GM12878 (cell line): Measurements from ENCODE around the gene ANKRD23. TPM values are rescaled to one million over a fixed set of nuclear protein-coding genes. Genes with fewer than 3 reads are reported as not detected.

ENCODE experiments used
- ATAC-seq: fragments of 200-7000 bp; cut with Tn5 transposase; 3 replicates; pipeline ENCODE4 v1.9.1; 2020; ENCODE audit warnings: mild to moderate bottlenecking, moderate library complexity
- BruUV-seq: library from RNA; stranded (reverse); fragments of 400-500 nt; replicated peaks from 2 replicates; lab custom pipeline; 2021; lab: Mats Ljungman, UMichigan
- CTCF ChIA-PET: fragments of 300-600 bp; sonication (Branson Sonifier 250); formaldehyde crosslinking; extraction: SDS; loops from one replicate; lab custom pipeline; 2021; ENCODE audit warnings: inconsistent platforms; lab: Yijun Ruan, JAX
- POLR2A ChIA-PET: fragments of 350-600 bp; formaldehyde crosslinking; extraction: SDS; loops from one replicate; lab custom pipeline; 2021; ENCODE audit warnings: inconsistent platforms; lab: Charles Lee
- RAD21 ChIA-PET: fragments of 300-600 bp; sonication (Branson Sonifier 250); formaldehyde crosslinking; loops from one replicate; lab custom pipeline; 2023; ENCODE audit warnings: antibody characterized with exemption; ENCODE audit not compliant: unreplicated experiment; lab: Charles Lee
- SMC1A ChIA-PET: fragments of 300-600 bp; sonication (Branson Sonifier 250); formaldehyde crosslinking; loops from one replicate; lab custom pipeline; 2023; ENCODE audit not compliant: unreplicated experiment, uncharacterized antibody; lab: Charles Lee
- DNase-seq: peaks from one replicate; pipeline ENCODE4 v3.0.0-alpha.2; 2011; ENCODE audit warnings: low read depth, low spot score
- FAIRE-seq: peaks from 3 replicates; lab custom pipeline; 2011; peaks lifted over from hg19 to GRCh38; lab: Jason Lieb, UNC
- H2AFZ ChIP-seq: 2 replicates; pipeline ENCODE4 v1.6.0; 2011; ENCODE audit warnings: low read depth, low read length, control low read depth; ENCODE audit not compliant: control insufficient read depth
- H3K27ac ChIP-seq: 2 replicates; pipeline ENCODE4 v1.5.1; 2011; ENCODE audit warnings: control low read depth; ENCODE audit not compliant: control insufficient read depth, insufficient read depth
- H3K27me3 ChIP-seq, 2 experiments: replicated peaks in 1 of 2; 2 replicates each; pipeline versions ENCODE4 v1.6.0 to v1.6.1; 2011; ENCODE audit warnings: low read length in 1 of 2; ENCODE audit not compliant: control insufficient read depth in 2 of 2, insufficient read depth in 2 of 2
- H3K36me3 ChIP-seq, 2 experiments: 2 replicates each; pipeline ENCODE4 v1.5.1; 2011; ENCODE audit warnings: low read length in 1 of 2; ENCODE audit not compliant: control insufficient read depth in 2 of 2, insufficient read depth in 2 of 2
- H3K4me1 ChIP-seq: 2 replicates; pipeline ENCODE4 v1.6.1; 2011; ENCODE audit warnings: mild to moderate bottlenecking, low read length, moderate library complexity, mixed read lengths; ENCODE audit not compliant: control insufficient read depth, insufficient read depth
- H3K4me2 ChIP-seq: 2 replicates; pipeline ENCODE4 v1.6.0; 2011; ENCODE audit warnings: control low read depth; ENCODE audit not compliant: control insufficient read depth, insufficient read depth
- H3K4me3 ChIP-seq: fragments of 200-600 bp; sonication (generic); 2 replicates; pipeline ENCODE4 v1.5.1; 2016
- H3K79me2 ChIP-seq: 2 replicates; pipeline ENCODE4 v1.6.0; 2011; ENCODE audit warnings: low read length; ENCODE audit not compliant: control insufficient read depth, insufficient read depth
- H3K9ac ChIP-seq: 2 replicates; pipeline ENCODE4 v1.8.0; 2011; ENCODE audit warnings: low read length, control low read depth, mixed read lengths; ENCODE audit not compliant: control insufficient read depth, insufficient read depth
- H3K9me3 ChIP-seq: replicated peaks from 3 replicates; pipeline ENCODE4 v1.5.1; 2011; ENCODE audit warnings: mild to moderate bottlenecking, low read length; ENCODE audit not compliant: control insufficient read depth, insufficient read depth
- H4K20me1 ChIP-seq: 2 replicates; pipeline ENCODE4 v1.6.0; 2011; ENCODE audit not compliant: control insufficient read depth, insufficient read depth
- FOXM1 ChIP-seq: IDR thresholded peaks from 2 replicates; pipeline ENCODE4 v1.6.1; 2012; ENCODE audit warnings: low read depth, mild to moderate bottlenecking, inconsistent platforms, low read length, moderate library complexity
- IKZF2 ChIP-seq, 2 experiments: fragments of 450-650 bp; IDR thresholded peaks; 2 replicates each; pipeline ENCODE4 v1.6.1; 2017; ENCODE audit warnings: mild to moderate bottlenecking in 2 of 2, moderate library complexity in 2 of 2
- JUND ChIP-seq: IDR thresholded peaks from 2 replicates; pipeline ENCODE4 v1.6.1; 2012; ENCODE audit warnings: low read depth, mild to moderate bottlenecking, low read length, improper control_type of control experiment, moderate library complexity
- MYC ChIP-seq: IDR thresholded peaks from 2 replicates; pipeline ENCODE4 v1.6.1; 2011; ENCODE audit warnings: mild to moderate bottlenecking, low read length, moderate library complexity, inconsistent platforms; ENCODE audit not compliant: insufficient read depth, insufficient replicate concordance, insufficient read length, severe bottlenecking
- NFXL1 ChIP-seq: fragments of 450-650 bp; IDR thresholded peaks from 2 replicates; pipeline ENCODE4 v1.6.1; 2017; ENCODE audit warnings: antibody characterized with exemption, mild to moderate bottlenecking, borderline replicate concordance
- NFYB ChIP-seq: IDR thresholded peaks from 2 replicates; pipeline ENCODE4 v1.6.1; 2011; ENCODE audit warnings: low read depth, mild to moderate bottlenecking, low read length, improper control_type of control experiment, moderate library complexity; ENCODE audit not compliant: insufficient read depth
- POLR2A ChIP-seq: IDR thresholded peaks from 2 replicates; pipeline ENCODE4 v1.6.1; 2011; ENCODE audit warnings: low read depth, mild to moderate bottlenecking, low read length
- RCOR1 ChIP-seq: conservative IDR thresholded peaks from 2 replicates; pipeline ENCODE4 v1.6.1; 2012; ENCODE audit warnings: low read depth, low read length, improper control_type of control experiment
- SPI1 ChIP-seq: IDR thresholded peaks from 2 replicates; pipeline ENCODE4 v1.6.1; 2011; ENCODE audit warnings: low read depth, mild to moderate bottlenecking, low read length, moderate library complexity, borderline replicate concordance; ENCODE audit not compliant: insufficient read depth
- TBL1XR1 ChIP-seq: IDR thresholded peaks from 2 replicates; pipeline ENCODE4 v1.6.1; 2012; ENCODE audit warnings: low read depth, low read length, improper control_type of control experiment
- YBX1 ChIP-seq: fragments of 450-650 bp; IDR thresholded peaks from 2 replicates; pipeline ENCODE4 v1.6.1; 2016; ENCODE audit warnings: antibody characterized with exemption
- WGBS: methylation state at CpG from one replicate; pipeline ENCODE4 v1.1.6; 2016; ENCODE audit warnings: low lambda C conversion rate; ENCODE audit not compliant: insufficient replicate concordance, insufficient coverage; ENCODE audit errors: missing lambda C conversion rate; 5-methylcytosine and 5-hydroxymethylcytosine counted together
- in situ Hi-C: fragments of 300-500 bp; cut with MboI; formaldehyde crosslinking; loops from 9 replicates; pipeline ENCODE4 v1.14.3; 2018; ENCODE audit warnings: mixed read lengths
- intact Hi-C: fragments of 100-400 bp; cut with micrococcal nuclease; formaldehyde crosslinking; loops from one replicate; pipeline ENCODE4 v1.14.2; 2022; ENCODE audit not compliant: unreplicated experiment
- polyA plus RNA-seq, 11 experiments: library from polyadenylated mRNA; depleted of rRNA in 4 of 11; unstranded in 6 of 11; stranded (reverse) in 5 of 11; fragments of >200 nt; fragmentation: Nextera tagmentation in 4 of 11; fragmentation: Illumina TruSeq in 1 of 11; extraction: Ambion mirVana in 4 of 11; extraction: Trizol in 1 of 11; gene quantifications; 1 replicate in 1 of 11; 2 replicates in 10 of 11; pipeline versions ENCODE4 v1.2.1 to v1.2.3, GENCODE V29; 2011 to 2016; ENCODE audit warnings: inconsistent platforms in 2 of 11, missing spikeins in 2 of 11, low read depth in 1 of 11
- total RNA-seq, 4 experiments: library from RNA; depleted of rRNA in 3 of 4; stranded (reverse); fragments of >200 nt in 3 of 4; fragmentation: Illumina TruSeq in 1 of 4; extraction: Trizol in 1 of 4; gene quantifications; 2 replicates each; pipeline versions ENCODE4 v1.2.1 to v1.2.3, GENCODE V29; 2013 to 2021
- TF ChIP-seq, protein P1 (sequence below): IDR thresholded peaks from 2 replicates; pipeline ENCODE4 v1.6.1; 2012; ENCODE audit warnings: low read length, inconsistent platforms

The ANKRD23 gene
- total and polyA plus RNA-seq, 10 of the 15 experiments (the other 5 are each of a cell fraction or from before 2014, with no cell fraction given) = 0.34 to 5.3 (median 2.7) TPM

DNA sequence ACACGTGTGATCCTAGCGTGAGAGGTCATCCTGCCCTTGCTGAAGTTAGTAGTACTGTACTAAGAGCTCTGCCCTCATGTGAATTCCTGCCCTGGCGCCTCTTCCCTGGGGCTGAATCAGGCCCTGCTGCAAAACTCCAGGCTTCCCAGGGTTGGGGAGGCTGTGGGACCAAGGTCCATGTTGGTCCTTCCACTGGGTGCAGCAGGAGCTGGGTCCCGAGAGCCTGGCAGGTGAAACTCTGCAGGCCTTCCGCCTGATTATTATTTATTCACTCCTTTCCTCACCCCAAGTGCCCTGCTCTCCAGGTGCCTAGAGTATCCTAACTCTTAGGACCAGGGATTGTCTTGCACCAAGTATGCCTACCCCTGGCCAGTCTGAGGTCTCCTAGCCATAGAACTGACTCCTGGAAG lies 33.0 kb downstream of the ANKRD23 start:
- RAD21 ChIA-PET = no interaction called here
- FAIRE-seq = no peak
- peaks cover 2 to 4% of the 10 kb centered on the region in 2 experiments; a peak in 3 of 4 replicates for H3K36me3 ChIP-seq
- intact Hi-C loops (no loop called here), in situ Hi-C loops (no loop called here)
- peaks cover 4% of the 10 kb centered on the region for H3K4me1 ChIP-seq
- H3K4me2 ChIP-seq = no peak overlapping the region
- no peak for DNase-seq
- H3K27me3 ChIP-seq = no peaks in the 10 kb centered on the region
- no peak for ATAC-seq
- no peaks in the 10 kb centered on the region for H3K9me3 ChIP-seq
- no peaks in the 10 kb centered on the region for H4K20me1 ChIP-seq
- no peak overlapping the region for H3K27ac ChIP-seq
- no peak overlapping the region for H2AFZ ChIP-seq
- CTCF ChIA-PET = interaction anchor here (1.0 kb wide), 1 partner anchor 11 kb away, joined by 3 read pairs; no protein-coding TSS in a partner anchor
- no peak for TF ChIP-seq NFXL1
- 0 out of 2 replicates have a peak, but pooled peaks have one; percentile 29 for TF ChIP-seq POLR2A
- TF ChIP-seq JUND = no peak
- no peak for TF ChIP-seq MYC
- no peak for TF ChIP-seq FOXM1
- TF ChIP-seq, all 136 proteins: peak for 1
- no peak overlapping the region for H3K4me3 ChIP-seq
- ChIA-PET SMC1A (interaction anchor here (1.7 kb wide), 1 partner anchor 10 kb away, joined by 4 read pairs; no protein-coding TSS in a partner anchor), POLR2A (no interaction called here)
- H3K9ac ChIP-seq = no peak overlapping the region
- WGBS = 97% methylated on average over 5 of the region's 5 CpGs
- no TSS peak for BruUV-seq
- H3K79me2 ChIP-seq = no peaks in the 10 kb centered on the region

DNA sequence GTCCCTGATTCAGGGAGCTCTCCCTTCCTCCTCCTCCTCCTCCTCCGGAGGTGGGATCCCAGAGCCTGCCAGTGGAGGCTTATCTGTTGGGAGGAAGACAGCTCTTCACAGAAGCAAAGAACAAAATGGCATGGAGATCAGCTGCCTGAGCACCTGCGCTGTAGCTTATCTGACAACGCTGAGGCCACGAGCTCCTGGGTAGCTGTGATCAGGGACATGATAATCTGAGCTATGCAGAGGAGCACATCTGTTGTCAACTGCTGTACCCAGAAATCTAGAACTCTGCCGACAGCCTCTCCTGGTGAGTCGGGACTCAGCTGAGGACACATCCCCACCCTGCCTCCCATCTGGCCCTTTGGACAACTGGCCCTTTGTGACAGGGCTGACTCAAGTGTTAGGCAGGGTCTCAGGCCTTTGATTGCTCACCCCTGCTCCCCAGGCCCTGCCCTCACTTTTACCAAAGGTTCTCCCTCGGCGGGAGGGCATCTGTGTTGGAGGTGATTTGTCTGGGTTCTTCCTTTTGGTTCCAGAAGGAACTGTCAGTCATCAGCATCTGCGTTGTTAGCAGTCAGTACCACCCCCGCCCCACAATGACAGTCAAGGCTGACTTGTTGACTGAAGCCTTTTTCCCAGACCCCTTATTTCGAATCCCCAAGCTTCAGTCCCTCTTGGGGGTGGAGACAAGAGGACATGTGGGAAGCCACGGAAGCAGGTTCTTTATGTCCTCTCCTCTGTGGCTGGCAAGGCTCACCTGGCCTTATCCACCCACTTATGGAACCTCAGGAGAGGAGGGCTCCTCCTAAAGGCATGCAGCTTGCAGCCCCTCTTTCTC lies 33.7 kb downstream of the ANKRD23 start:
- Histone ChIP-seq H3K4me3 (no peak overlapping the region), H3K9me3 (no peaks in the 10 kb centered on the region), H4K20me1 (no peaks in the 10 kb centered on the region), H3K36me3 (peaks cover 2 to 4% of the 10 kb centered on the region in 2 experiments; a peak in 3 of 4 replicates), H3K27ac (no peak overlapping the region), H3K4me1 (peaks cover 4% of the 10 kb centered on the region), H2AFZ (no peak overlapping the region), H3K9ac (no peak overlapping the region), H3K27me3 (no peaks in the 10 kb centered on the region), H3K79me2 (no peaks in the 10 kb centered on the region), H3K4me2 (no peak overlapping the region)
- DNase-seq = no peak
- FAIRE-seq = no peak
- no peak for ATAC-seq
- WGBS = 91% methylated on average over 12 of the region's 12 CpGs
- BruUV-seq = TSS peak; percentile 35
- CTCF ChIA-PET = interaction anchor here (0.6 to 1.0 kb wide), 2 partner anchors 9 to 23 kb away, joined by 3 read pairs; no protein-coding TSS in a partner anchor
- RAD21 ChIA-PET = no interaction called here
- intact Hi-C loops (no loop called here), in situ Hi-C loops (no loop called here)
- POLR2A ChIA-PET = interaction anchor here (0.5 kb wide), 1 partner anchor 20 kb away, joined by 3 read pairs; no protein-coding TSS in a partner anchor
- SMC1A ChIA-PET = interaction anchor here (1.0 to 1.7 kb wide), 2 partner anchors 9 to 183 kb away, joined by 3 to 4 read pairs; no protein-coding TSS in a partner anchor
- no peak for TF ChIP-seq NFYB
- no peak for TF ChIP-seq TBL1XR1
- no peak for TF ChIP-seq IKZF2 (IDR thresholded peaks at IDR 0.05)
- TF ChIP-seq SPI1 = no peak
- no peak for TF ChIP-seq YBX1
- TF ChIP-seq, protein P1, sequence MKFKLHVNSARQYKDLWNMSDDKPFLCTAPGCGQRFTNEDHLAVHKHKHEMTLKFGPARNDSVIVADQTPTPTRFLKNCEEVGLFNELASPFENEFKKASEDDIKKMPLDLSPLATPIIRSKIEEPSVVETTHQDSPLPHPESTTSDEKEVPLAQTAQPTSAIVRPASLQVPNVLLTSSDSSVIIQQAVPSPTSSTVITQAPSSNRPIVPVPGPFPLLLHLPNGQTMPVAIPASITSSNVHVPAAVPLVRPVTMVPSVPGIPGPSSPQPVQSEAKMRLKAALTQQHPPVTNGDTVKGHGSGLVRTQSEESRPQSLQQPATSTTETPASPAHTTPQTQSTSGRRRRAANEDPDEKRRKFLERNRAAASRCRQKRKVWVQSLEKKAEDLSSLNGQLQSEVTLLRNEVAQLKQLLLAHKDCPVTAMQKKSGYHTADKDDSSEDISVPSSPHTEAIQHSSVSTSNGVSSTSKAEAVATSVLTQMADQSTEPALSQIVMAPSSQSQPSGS = no peak
- TF ChIP-seq RCOR1 = no peak
